Mesothelial cell of epicardium (in vitro differentiated cells): ENCODE measurements around the gene MMP28. TPM values are rescaled to one million over a fixed set of nuclear protein-coding genes. Genes with fewer than 3 reads are reported as not detected.

Experiments
- DNase-seq, 2 experiments: peaks; one replicate each; pipeline ENCODE4 v3.0.0; 2021; ENCODE audit warnings: low spot score in 2 of 2; ENCODE audit not compliant: unreplicated experiment in 2 of 2
- H3K27ac Mint-ChIP-seq: 2 replicates; pipeline ENCODE4 v1.8.0; 2021; ENCODE audit warnings: mixed read lengths
- H3K27me3 Mint-ChIP-seq: 2 replicates; pipeline ENCODE4 v1.8.0; 2021; ENCODE audit warnings: low read depth, mixed read lengths
- H3K36me3 Mint-ChIP-seq: 2 replicates; pipeline ENCODE4 v1.8.0; 2021; ENCODE audit warnings: mixed read lengths
- H3K4me1 Mint-ChIP-seq: 2 replicates; pipeline ENCODE4 v1.8.0; 2021; ENCODE audit warnings: mixed read lengths
- H3K4me3 Mint-ChIP-seq: 2 replicates; pipeline ENCODE4 v1.8.0; 2021; ENCODE audit warnings: mild to moderate bottlenecking, moderate library complexity, mixed read lengths
- H3K9me3 Mint-ChIP-seq: 2 replicates; pipeline ENCODE4 v1.8.0; 2021; ENCODE audit warnings: mixed read lengths
- CTCF ChIP-seq: fragments of 200-600 bp; sonication (generic); IDR thresholded peaks from one replicate; pipeline ENCODE4 v1.5.0; 2021; ENCODE audit warnings: antibody characterized with exemption; ENCODE audit not compliant: unreplicated experiment
- total RNA-seq: library from RNA; stranded (reverse); gene quantifications from 3 replicates; pipeline ENCODE4 v1.2.1, GENCODE V29; 2021

MMP28 gene
- total RNA-seq, 1 donor from 2014 or later, result 0.34 TPM

- Mint-ChIP-seq H3K27me3 (no peaks in the 10 kb centered on the region), H3K4me3 (peak overlapping the region; percentile 7), H3K27ac (peak overlapping the region; percentile 14), H3K4me1 (peaks cover 31% of the 10 kb centered on the region), H3K9me3 (no peaks in the 10 kb centered on the region), H3K36me3 (no peaks in the 10 kb centered on the region)
- DNase-seq, result no peak
- no peak for TF ChIP-seq CTCF
Observed at GRCh38 chr17:35807371-35808144, 12.1 kb upstream of the MMP28 start.

- Mint-ChIP-seq H3K4me3 (no peak overlapping the region), H3K4me1 (peaks cover 22% of the 10 kb centered on the region), H3K36me3 (no peaks in the 10 kb centered on the region), H3K27ac (no peak overlapping the region), H3K27me3 (no peaks in the 10 kb centered on the region), H3K9me3 (no peaks in the 10 kb centered on the region)
- DNase-seq, result no peak
- no peak for TF ChIP-seq CTCF
Observed at GRCh38 chr17:35804658-35805192, 9.3 kb upstream of the MMP28 start.

GRCh38 chr17:35801583-35802224 is 6.3 kb upstream of the MMP28 start:
- Mint-ChIP-seq H3K4me1 (peaks cover 10% of the 10 kb centered on the region), H3K27ac (peak overlapping the region; percentile 12), H3K4me3 (no peak overlapping the region), H3K9me3 (no peaks in the 10 kb centered on the region), H3K36me3 (no peaks in the 10 kb centered on the region), H3K27me3 (peaks cover 21% of the 10 kb centered on the region)
- TF ChIP-seq CTCF, result no peak
- DNase-seq, result no peak

- no peak for DNase-seq
- H3K27ac Mint-ChIP-seq, result no peak overlapping the region
Observed at GRCh38 chr17:35799942-35800341, 4.5 kb upstream of the MMP28 start.

GRCh38 chr17:35797918-35798317 is 2.5 kb upstream of the MMP28 start:
- DNase-seq, result no peak
- H3K4me1 Mint-ChIP-seq, result peaks cover 17% of the 10 kb centered on the region
- H3K9me3 Mint-ChIP-seq, result no peaks in the 10 kb centered on the region
- H3K27ac Mint-ChIP-seq, result no peak overlapping the region
- no peak overlapping the region for H3K4me3 Mint-ChIP-seq
- peaks cover 55% of the 10 kb centered on the region for H3K27me3 Mint-ChIP-seq
- TF ChIP-seq CTCF, result no peak
- H3K36me3 Mint-ChIP-seq, result no peaks in the 10 kb centered on the region

More at GRCh38 chr17:35799942-35800341, 4.5 kb upstream of the MMP28 start:
- H3K4me3 Mint-ChIP-seq, result no peak overlapping the region
- no peak for TF ChIP-seq CTCF
- no peaks in the 10 kb centered on the region for H3K9me3 Mint-ChIP-seq
- peaks cover 12% of the 10 kb centered on the region for H3K4me1 Mint-ChIP-seq
- peaks cover 35% of the 10 kb centered on the region for H3K27me3 Mint-ChIP-seq
- no peaks in the 10 kb centered on the region for H3K36me3 Mint-ChIP-seq
